ENCODE results near the gene KCNG4.
"Not testable (repeated sequence)": the region's sequence is repeated elsewhere in the genome, so short reads cannot be mapped to it uniquely, and the experiment has no call there.

- TF ChIP-seq CTCF (conservative IDR thresholded peaks at IDR 0.05 in 1 of 2, IDR thresholded peaks at IDR 0.05 in 1 of 2; ENCODE audit: low read depth in 1 of 2, low read length in 2 of 2); EZH2 (IDR thresholded peaks at IDR 0.05; ENCODE audit: low read length, missing control alignments): not testable (repeated sequence)
Observed at GRCh38 chr16:84205123-84205522, 34.7 kb downstream of the KCNG4 start.

Data from fibroblast of lung (primary cell).